ENCODE results near the gene ADGRE2. TPM values are rescaled to one million over a fixed set of nuclear protein-coding genes. Genes with fewer than 3 reads are reported as not detected.
"Not testable (repeated sequence)": the region's sequence is repeated elsewhere in the genome, so short reads cannot be mapped to it uniquely, and the experiment has no call there.

Gene ADGRE2
- total RNA-seq, 1 experiment from 2014 or later = 1.2 TPM

DNA sequence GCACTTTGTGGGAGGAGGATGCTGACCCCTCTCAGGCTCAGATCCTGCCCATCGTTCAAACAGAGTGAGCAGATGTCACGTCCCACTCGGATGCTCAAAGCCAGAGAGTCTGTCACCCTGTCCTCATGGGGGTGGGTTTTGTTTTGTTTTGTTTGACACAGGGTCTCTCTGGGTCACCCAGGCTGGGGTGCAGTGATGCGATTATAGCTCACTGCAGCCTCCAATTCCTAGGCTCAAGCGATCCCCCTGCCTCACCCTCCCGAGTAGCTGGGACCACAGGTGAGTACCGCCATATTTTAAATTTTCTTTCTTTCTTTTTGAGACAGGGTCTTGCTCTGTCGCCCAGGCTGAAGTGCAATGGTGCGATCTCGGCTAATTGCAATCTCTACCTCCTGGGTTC is 4.0 kb downstream of the ADGRE2 start:
- Histone ChIP-seq H3K79me1 (ENCODE audit: insufficient read depth, low read depth, low read length, poor library complexity, severe bottlenecking) (no peaks in the 10 kb centered on the region), H3K56ac (ENCODE audit: insufficient read length, low read depth, low read length) (no peak overlapping the region), H2BK120ac (ENCODE audit: low read depth, low read length, poor library complexity, severe bottlenecking) (no peak overlapping the region), H2AFZ (ENCODE audit: low read length) (no peak overlapping the region), H2BK12ac (ENCODE audit: insufficient read length, low read depth, low read length) (no peak overlapping the region), H3K79me2 (ENCODE audit: insufficient read depth, low read length) (no peaks in the 10 kb centered on the region), H2BK15ac (ENCODE audit: low read depth, low read length) (no peak overlapping the region), H3K4ac (ENCODE audit: low read depth, low read length) (no peak overlapping the region), H2BK20ac (ENCODE audit: low read depth, low read length, poor library complexity, severe bottlenecking) (no peak overlapping the region), H3K9me3 (ENCODE audit: control insufficient read depth, low read depth, low read length) (no peaks in the 10 kb centered on the region), H3K4me1 (ENCODE audit: insufficient read depth, low read length) (no peaks in the 10 kb centered on the region; the same call in 1 of the 2 replicates), H3T11ph (ENCODE audit: low read length) (no peak overlapping the region), H3K27ac (ENCODE audit: insufficient read length, low read depth, low read length) (no peak overlapping the region), H4K8ac (replicated peaks; ENCODE audit: insufficient read length, low read depth, low read length) (no peak overlapping the region), H3K27me3 (ENCODE audit: insufficient read depth, low read length) (no peaks in the 10 kb centered on the region), H2BK5ac (ENCODE audit: insufficient read length, low read length) (no peak overlapping the region), H4K5ac (ENCODE audit: insufficient read length, low read depth, low read length) (no peak overlapping the region), H4K91ac (ENCODE audit: insufficient read length, low read depth, low read length) (no peak overlapping the region), H3K23me2 (ENCODE audit: insufficient read length, low read depth, low read length, poor library complexity, severe bottlenecking) (peaks cover 12% of the 10 kb centered on the region), H3K4me2 (ENCODE audit: insufficient read depth, insufficient read length, low read length) (no peak overlapping the region), H4K20me1 (ENCODE audit: control insufficient read depth, insufficient read depth, insufficient read length) (no peaks in the 10 kb centered on the region), H2AK5ac (ENCODE audit: insufficient read length, low read length) (no peak overlapping the region), H3K9ac (ENCODE audit: extremely low read depth, insufficient read length, low read length) (no peak overlapping the region), H3K18ac (ENCODE audit: insufficient read length, low read depth, low read length) (no peak overlapping the region), H3K14ac (ENCODE audit: insufficient read depth, low read length) (no peak overlapping the region), H3K23ac (ENCODE audit: insufficient read length, low read depth, low read length) (no peak overlapping the region)
- Mint-ChIP-seq H3K9me3 (peaks cover 11 to 64% of the 10 kb centered on the region in 2 experiments; a peak in 4 of 5 replicates), H3K36me3 (ENCODE audit: insufficient read depth in 1 of 3, low read depth in 3 of 3) (peaks cover 0 to 5% (median 4%) of the 10 kb centered on the region in 3 experiments; a peak in 5 of 7 replicates), H3K4me1 (peaks cover 6% of the 10 kb centered on the region in 2 experiments; a peak in 3 of 4 replicates), H3K4me3 (no peak overlapping the region), H3K27ac (no peak overlapping the region), H3K27me3 (ENCODE audit: low read depth) (peaks cover 22% of the 10 kb centered on the region)
- WGBS (ENCODE audit: extremely low coverage, insufficient read length, low lambda C conversion rate) = no CpG with 5 or more reads among the region's 10 CpGs
- TF ChIP-seq CTCF (conservative IDR thresholded peaks at IDR 0.05) = no peak
- peak; percentile 11 for DNase-seq

GRCh38 chr19:14773722-14774121 is 4.6 kb downstream of the ADGRE2 start:
- H4K91ac ChIP-seq (ENCODE audit: insufficient read length, low read depth, low read length); H3K79me1 ChIP-seq (ENCODE audit: insufficient read depth, low read depth, low read length, poor library complexity, severe bottlenecking); H2BK15ac ChIP-seq (ENCODE audit: low read depth, low read length); H3K79me2 ChIP-seq (ENCODE audit: insufficient read depth, low read length); H2BK120ac ChIP-seq (ENCODE audit: low read depth, low read length, poor library complexity, severe bottlenecking); H3K14ac ChIP-seq (ENCODE audit: insufficient read depth, low read length); H2AK5ac ChIP-seq (ENCODE audit: insufficient read length, low read length); H3K27me3 ChIP-seq (ENCODE audit: insufficient read depth, low read length); H3K36me3 Mint-ChIP-seq (ENCODE audit: insufficient read depth in 1 of 3, low read depth in 3 of 3); H2BK20ac ChIP-seq (ENCODE audit: low read depth, low read length, poor library complexity, severe bottlenecking); H2BK12ac ChIP-seq (ENCODE audit: insufficient read length, low read depth, low read length); H3K4me3 Mint-ChIP-seq; H3K9ac ChIP-seq (ENCODE audit: extremely low read depth, insufficient read length, low read length); H4K5ac ChIP-seq (ENCODE audit: insufficient read length, low read depth, low read length); H3T11ph ChIP-seq (ENCODE audit: low read length); H3K18ac ChIP-seq (ENCODE audit: insufficient read length, low read depth, low read length); H3K4me2 ChIP-seq (ENCODE audit: insufficient read depth, insufficient read length, low read length); H2BK5ac ChIP-seq (ENCODE audit: insufficient read length, low read length); H3K56ac ChIP-seq (ENCODE audit: insufficient read length, low read depth, low read length); H2AFZ ChIP-seq (ENCODE audit: low read length); H3K4ac ChIP-seq (ENCODE audit: low read depth, low read length); H3K4me1 Mint-ChIP-seq; H4K20me1 ChIP-seq (ENCODE audit: control insufficient read depth, insufficient read depth, insufficient read length); H3K23ac ChIP-seq (ENCODE audit: insufficient read length, low read depth, low read length); H3K9me3 ChIP-seq (ENCODE audit: control insufficient read depth, low read depth, low read length); H4K8ac ChIP-seq (replicated peaks; ENCODE audit: insufficient read length, low read depth, low read length); H3K27ac ChIP-seq (ENCODE audit: insufficient read length, low read depth, low read length); H3K27ac Mint-ChIP-seq; H3K4me1 ChIP-seq (ENCODE audit: insufficient read depth, low read length): not testable (repeated sequence)
- H3K23me2 ChIP-seq (ENCODE audit: insufficient read length, low read depth, low read length, poor library complexity, severe bottlenecking) = peaks cover 12% of the 10 kb centered on the region
- no CpG with 5 or more reads among the region's 9 CpGs for WGBS (ENCODE audit: extremely low coverage, insufficient read length, low lambda C conversion rate)
- H3K27me3 Mint-ChIP-seq (ENCODE audit: low read depth) = peaks cover 22% of the 10 kb centered on the region
- peaks cover 12 to 64% of the 10 kb centered on the region in 2 experiments; a peak in 4 of 5 replicates for H3K9me3 Mint-ChIP-seq
- peak; percentile 14 for DNase-seq
